Epithelial cell of proximal tubule (primary cell): ENCODE measurements around the gene ATP8A2. TPM values are rescaled to one million over a fixed set of nuclear protein-coding genes. Genes with fewer than 3 reads are reported as not detected.

ENCODE experiments used
- DNase-seq: peaks from one replicate; pipeline ENCODE4 v3.0.0-alpha.2; 2011; ENCODE audit warnings: low read depth
- H3K4me3 ChIP-seq: 2 replicates; pipeline ENCODE4 v1.5.1; 2011; ENCODE audit warnings: low read depth, mild to moderate bottlenecking, low read length
- total RNA-seq: library from RNA; depleted of rRNA; stranded (reverse); fragments of >200 nt; gene quantifications from 2 replicates; pipeline ENCODE4 v1.2.3, GENCODE V29; 2015
- TF ChIP-seq, protein P1 (sequence below): conservative IDR thresholded peaks from 2 replicates; pipeline ENCODE4 v1.5.1; 2012; ENCODE audit warnings: low read depth, mild to moderate bottlenecking, low read length

Gene ATP8A2
- total RNA-seq, 1 donor from 2014 or later = 2.2 TPM

DNA sequence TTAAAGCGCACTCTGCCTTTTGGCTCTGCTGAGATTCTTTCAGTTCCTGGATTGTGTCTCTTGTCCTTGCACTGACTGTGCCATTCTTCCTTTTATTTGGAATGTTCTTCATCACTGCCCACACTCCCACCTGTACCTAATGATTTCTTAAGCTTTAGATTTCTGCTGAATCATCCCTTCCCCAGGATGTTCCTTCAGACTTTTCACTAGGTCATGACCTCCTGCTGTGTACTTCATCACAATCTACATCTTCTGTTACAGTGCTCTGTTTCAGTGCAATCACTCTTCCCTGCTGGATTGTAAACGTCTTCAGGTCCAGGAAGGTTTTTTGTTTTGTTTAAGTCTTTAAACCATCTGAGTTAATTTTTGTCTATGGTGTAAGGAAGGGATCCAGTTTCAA is 281.0 kb downstream of the ATP8A2 start:
- peak; percentile 15 for DNase-seq
- H3K4me3 ChIP-seq = no peak overlapping the region
- TF ChIP-seq, protein P1, sequence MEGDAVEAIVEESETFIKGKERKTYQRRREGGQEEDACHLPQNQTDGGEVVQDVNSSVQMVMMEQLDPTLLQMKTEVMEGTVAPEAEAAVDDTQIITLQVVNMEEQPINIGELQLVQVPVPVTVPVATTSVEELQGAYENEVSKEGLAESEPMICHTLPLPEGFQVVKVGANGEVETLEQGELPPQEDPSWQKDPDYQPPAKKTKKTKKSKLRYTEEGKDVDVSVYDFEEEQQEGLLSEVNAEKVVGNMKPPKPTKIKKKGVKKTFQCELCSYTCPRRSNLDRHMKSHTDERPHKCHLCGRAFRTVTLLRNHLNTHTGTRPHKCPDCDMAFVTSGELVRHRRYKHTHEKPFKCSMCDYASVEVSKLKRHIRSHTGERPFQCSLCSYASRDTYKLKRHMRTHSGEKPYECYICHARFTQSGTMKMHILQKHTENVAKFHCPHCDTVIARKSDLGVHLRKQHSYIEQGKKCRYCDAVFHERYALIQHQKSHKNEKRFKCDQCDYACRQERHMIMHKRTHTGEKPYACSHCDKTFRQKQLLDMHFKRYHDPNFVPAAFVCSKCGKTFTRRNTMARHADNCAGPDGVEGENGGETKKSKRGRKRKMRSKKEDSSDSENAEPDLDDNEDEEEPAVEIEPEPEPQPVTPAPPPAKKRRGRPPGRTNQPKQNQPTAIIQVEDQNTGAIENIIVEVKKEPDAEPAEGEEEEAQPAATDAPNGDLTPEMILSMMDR = no peak

DNA sequence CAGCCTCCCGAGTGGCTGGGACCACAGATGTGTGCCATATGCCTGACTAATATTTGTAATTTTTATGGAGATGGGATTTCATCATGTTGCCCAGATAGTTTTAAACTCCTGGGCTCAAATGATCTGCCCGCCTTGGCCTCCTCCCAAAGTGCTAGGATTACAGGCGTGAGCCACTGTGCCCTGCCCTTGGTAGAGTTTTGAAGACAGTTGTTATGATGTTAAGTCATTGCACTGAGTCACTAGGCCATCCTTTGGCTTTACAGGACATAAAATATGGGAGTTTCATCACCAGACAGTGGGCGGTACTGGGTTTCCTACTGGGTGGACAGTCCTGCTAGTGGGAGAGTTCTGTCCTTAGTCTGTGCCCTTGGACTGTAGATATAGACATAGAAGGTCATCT is 282.5 kb downstream of the ATP8A2 start:
- no peak overlapping the region for H3K4me3 ChIP-seq
- TF ChIP-seq, protein P1 = no peak
- no peak for DNase-seq

DNA sequence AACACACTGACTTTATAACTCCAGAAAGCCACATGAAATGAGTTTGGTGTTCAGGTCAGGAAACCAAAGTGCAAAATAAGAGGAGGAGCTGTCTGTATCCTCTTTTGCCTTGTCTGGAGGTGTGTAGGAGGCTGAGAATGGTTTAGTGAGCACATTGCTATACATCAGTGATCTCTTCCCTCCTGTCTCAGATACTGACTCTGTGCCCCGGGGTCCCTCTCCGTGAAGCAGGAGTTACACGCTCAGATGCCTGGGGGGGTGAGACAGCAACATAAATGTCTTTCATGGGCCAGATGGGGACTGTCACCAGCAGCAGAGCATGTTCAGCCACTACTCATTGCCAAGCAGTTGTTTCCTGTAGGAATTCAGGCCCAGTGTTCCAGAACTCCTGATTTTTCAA is 285.4 kb downstream of the ATP8A2 start:
- H3K4me3 ChIP-seq = no peak overlapping the region
- no peak for DNase-seq
- TF ChIP-seq, protein P1 = no peak

DNA sequence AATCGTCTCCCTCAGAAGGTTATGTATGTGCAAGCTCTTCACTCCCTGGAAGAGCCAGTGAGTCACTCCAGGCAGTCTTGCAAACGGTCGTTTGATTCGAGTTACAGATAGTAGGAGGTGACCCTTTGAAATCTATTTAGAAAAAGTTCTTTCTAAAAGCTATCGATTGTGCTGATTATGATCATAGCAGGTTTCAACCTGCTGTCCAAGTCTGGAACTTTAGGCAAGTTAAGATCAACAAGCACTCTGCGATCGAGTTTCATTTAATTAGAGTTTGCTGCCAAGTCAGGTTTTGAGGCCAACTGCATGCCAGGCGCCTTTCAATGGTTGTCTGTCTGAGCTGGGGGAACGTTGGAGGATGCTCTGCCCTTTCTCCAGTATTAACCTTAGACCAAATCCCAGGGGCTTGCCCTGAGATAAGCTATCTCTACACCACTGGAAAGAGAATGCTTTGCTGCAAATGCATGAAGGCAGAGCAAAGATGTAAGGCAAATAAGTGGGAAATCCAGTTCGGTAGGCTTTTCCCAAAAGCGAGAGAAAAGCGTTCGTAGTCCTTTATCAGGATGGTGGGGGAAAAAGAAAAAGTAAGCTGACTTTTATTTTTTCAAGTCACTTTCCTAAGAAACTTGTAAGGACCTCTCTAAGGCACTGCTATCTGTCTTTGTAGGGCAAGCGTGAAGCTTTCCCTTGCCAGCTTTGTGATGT is 287.5 kb downstream of the ATP8A2 start:
- TF ChIP-seq, protein P1 = no peak
- DNase-seq = no peak
- no peak overlapping the region for H3K4me3 ChIP-seq

DNA sequence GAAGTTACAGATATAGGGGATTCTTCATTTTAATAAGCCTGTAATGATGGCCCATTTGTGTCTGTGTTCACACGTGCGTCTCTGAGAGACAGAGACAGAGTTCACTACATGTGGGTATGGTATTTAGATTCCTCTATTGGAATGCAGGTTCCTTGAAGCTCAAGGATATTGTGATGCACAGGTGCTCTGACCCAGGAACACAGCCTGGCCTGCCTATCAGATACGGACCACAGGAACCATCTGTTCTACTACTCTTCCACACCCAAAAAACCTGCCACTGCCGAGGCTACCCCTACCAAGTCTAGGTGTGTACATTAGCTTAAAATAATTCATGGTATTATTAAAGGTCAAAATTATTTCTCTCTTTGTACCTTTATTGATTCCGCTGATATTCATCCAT is 289.2 kb downstream of the ATP8A2 start:
- no peak for DNase-seq
- no peak overlapping the region for H3K4me3 ChIP-seq
- TF ChIP-seq, protein P1 = no peak

DNA sequence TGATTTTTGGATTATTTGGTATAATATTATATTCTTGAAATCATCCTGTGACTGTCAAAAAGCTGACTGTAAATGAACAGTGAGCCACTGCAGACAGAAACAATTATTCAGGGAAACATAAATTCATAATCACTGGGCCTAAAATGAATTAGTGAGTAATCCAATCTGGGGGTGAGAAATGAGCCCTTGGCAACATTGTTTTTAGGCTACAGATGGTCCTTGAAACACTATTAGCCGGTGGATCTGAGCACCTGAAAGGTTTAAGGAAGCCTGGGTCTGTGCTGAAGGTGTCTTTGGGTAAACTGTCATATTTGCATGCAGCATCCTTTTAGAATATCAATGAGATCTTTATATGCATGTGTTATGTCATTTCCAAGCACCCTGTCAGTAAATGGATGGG is 290.7 kb downstream of the ATP8A2 start:
- DNase-seq = no peak
- TF ChIP-seq, protein P1 = no peak
- H3K4me3 ChIP-seq = no peak overlapping the region

DNA sequence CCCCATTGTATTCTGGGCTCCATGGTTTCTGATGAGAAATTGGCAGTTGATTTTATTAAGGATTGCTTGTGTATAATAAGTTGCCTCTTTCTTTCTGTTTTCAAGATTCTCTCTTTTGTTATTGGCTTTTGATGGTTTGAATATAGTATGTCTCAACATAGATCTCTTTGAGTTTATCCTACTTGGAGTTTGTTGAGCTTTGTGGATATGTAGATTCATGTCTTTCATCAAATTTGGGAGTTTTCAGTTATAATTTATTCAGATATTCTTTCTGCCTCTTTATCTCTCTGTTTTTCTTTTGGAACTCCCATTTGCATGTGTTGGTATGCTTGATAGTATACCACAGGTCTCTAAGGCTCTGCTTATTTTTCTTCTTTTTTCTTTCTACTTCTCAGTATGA is 296.6 kb downstream of the ATP8A2 start:
- no peak overlapping the region for H3K4me3 ChIP-seq
- DNase-seq = no peak
- TF ChIP-seq, protein P1 = no peak
